Pancreas (tissue), 10 donors: ENCODE results near the gene MTX2. TPM values are rescaled to one million over a fixed set of nuclear protein-coding genes. Genes with fewer than 3 reads are reported as not detected.

Experiments
- ATAC-seq, 4 donors: fragments of 200-7000 bp; cut with Tn5 transposase; one replicate each; pipeline versions ENCODE4 v1.8.0 to v1.9.1; 2020; ENCODE audit warnings: mild to moderate bottlenecking in 4 of 4, moderate library complexity in 4 of 4
- DNase-seq, 6 donors: peaks; one replicate each; pipeline ENCODE4 v3.0.0-alpha.2; 2020
- FAIRE-seq: peaks from 2 replicates; lab custom pipeline; 2012; peaks lifted over from hg19 to GRCh38; lab: Jason Lieb, UNC
- H3K27ac ChIP-seq, 4 donors: fragments of 200-600 bp; sonication (generic); 1 replicate in 3 of 4; 2 replicates in 1 of 4; pipeline versions ENCODE4 v1.5.0 to v1.8.0; 2020
- H3K27me3 ChIP-seq, 4 donors: fragments of 200-600 bp; one replicate each; pipeline ENCODE4 v1.8.0; 2021
- H3K36me3 ChIP-seq, 3 donors: fragments of 200-600 bp; sonication (generic) in 1 of 3; one replicate each; pipeline versions ENCODE4 v1.5.0 to v1.8.0; 2020 to 2021
- H3K4me1 ChIP-seq, 3 donors: fragments of 200-600 bp; one replicate each; pipeline ENCODE4 v1.8.0; 2021
- H3K4me3 ChIP-seq, 4 donors: fragments of 200-600 bp; sonication (generic) in 2 of 4; one replicate each; pipeline versions ENCODE4 v1.5.0 to v1.8.0; 2020 to 2021
- H3K9me3 ChIP-seq, 4 donors: fragments of 200-600 bp; one replicate each; pipeline ENCODE4 v1.8.0; 2021
- CTCF ChIP-seq, 4 donors: fragments of 200-600 bp; sonication (generic) in 3 of 4; IDR thresholded peaks; one replicate each; pipeline versions ENCODE4 v1.5.0 to v1.8.0; 2021; ENCODE audit warnings: antibody characterized with exemption in 4 of 4
- WGBS, 2 donors: extraction: QIAGEN DNeasy Blood & Tissue Kit; methylation state at CpG; one replicate each; pipeline ENCODE4 v1.1.7; 2013; 5-methylcytosine and 5-hydroxymethylcytosine counted together
- intact Hi-C, 3 donors: fragments of 100-400 bp; cut with DNase I; formaldehyde crosslinking; loops; one replicate each; pipeline versions ENCODE4 v1.11.1 to v1.14.2; 2022
- polyA plus RNA-seq, 2 donors: library from polyadenylated mRNA; stranded (reverse); fragments of 200-250 nt; gene quantifications; one replicate each; pipeline ENCODE4 v1.2.3, GENCODE V29; 2013
- total RNA-seq, 6 donors: library from RNA; stranded (reverse); fragmentation: NEBNext Ultra II Directional in 4 of 6; extraction: Animal tissue kit (Norgen Biotek cat#: 25700) in 4 of 6; gene quantifications; one replicate each; pipeline versions ENCODE4 v1.2.1 to v1.2.4, GENCODE V29; 2021 to 2023
- donor health status: healthy with polysubstance abuse.
- donor health status: DM: no; HTN: no; CAD: no; lungs with moderate emphysema.
- donor health status: DM: no; HTN: no; CAD: no.
- donor health status: control.
- donor health status: control.
- donor health status: Bipolar disorder and iron deficiency.
- donor health status: DM: yes; HTN: yes; CAD: no.
- donor health status: DM: no; HTN: no; CAD: no.
- donor health status: DM: no; HTN: no; CAD: no.
- donor health status: DM: yes; HTN: yes; CAD: no.

The MTX2 gene
- total and polyA plus RNA-seq, 8 donors = 8.1 to 28.3 (median 10.5) TPM

- no peak for FAIRE-seq
- no peak overlapping the region for H3K27ac ChIP-seq
- 90 to 95% methylated on average over 4 of the region's 4 CpGs for WGBS, 2 donors
- no peak for DNase-seq
- intact Hi-C loops = no loop called here
- ATAC-seq = no peak
- H3K4me3 ChIP-seq = no peak overlapping the region
- no peaks in the 10 kb centered on the region for H3K27me3 ChIP-seq
- peaks cover 7 to 20% (median 9%) of the 10 kb centered on the region in 3 donors for H3K4me1 ChIP-seq
- H3K9me3 ChIP-seq = no peaks in the 10 kb centered on the region
- H3K36me3 ChIP-seq = no peaks in the 10 kb centered on the region
- no peak for TF ChIP-seq CTCF (IDR thresholded peaks at IDR 0.05)
Measured at GRCh38 chr2:176272870-176273459, 3.7 kb downstream of the MTX2 start.

DNA sequence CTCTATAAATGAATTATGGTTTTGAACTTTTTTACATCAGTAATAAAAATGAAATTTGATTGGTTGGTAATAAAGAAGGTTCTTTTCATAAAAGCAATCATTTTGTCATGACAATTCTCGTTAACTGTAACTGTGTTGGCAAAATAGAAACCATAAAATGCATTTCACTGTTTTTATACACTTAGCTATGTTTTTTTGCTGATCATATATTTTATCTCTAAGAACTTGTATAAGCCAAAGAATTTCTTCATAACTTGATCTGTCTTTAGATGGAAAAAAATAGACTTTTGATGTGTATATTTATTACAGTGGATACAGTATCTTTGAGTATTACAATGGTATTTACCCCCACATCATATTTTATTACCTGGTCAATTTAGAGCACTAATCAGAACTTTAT lies 9.7 kb downstream of the MTX2 start:
- Histone ChIP-seq H3K27ac (no peak overlapping the region), H3K4me1 (peaks cover 0 to under 1% (median 0%) of the 10 kb centered on the region in 3 donors), H3K9me3 (no peaks in the 10 kb centered on the region), H3K4me3 (no peak overlapping the region), H3K27me3 (no peaks in the 10 kb centered on the region), H3K36me3 (no peaks in the 10 kb centered on the region)
- FAIRE-seq (no peak), DNase-seq (no peak), ATAC-seq (no peak)
- 97 to 98% methylated on average over 1 of the region's 1 CpG for WGBS, 2 donors
- TF ChIP-seq CTCF (IDR thresholded peaks at IDR 0.05) = no peak
- intact Hi-C loops = no loop called here

DNA sequence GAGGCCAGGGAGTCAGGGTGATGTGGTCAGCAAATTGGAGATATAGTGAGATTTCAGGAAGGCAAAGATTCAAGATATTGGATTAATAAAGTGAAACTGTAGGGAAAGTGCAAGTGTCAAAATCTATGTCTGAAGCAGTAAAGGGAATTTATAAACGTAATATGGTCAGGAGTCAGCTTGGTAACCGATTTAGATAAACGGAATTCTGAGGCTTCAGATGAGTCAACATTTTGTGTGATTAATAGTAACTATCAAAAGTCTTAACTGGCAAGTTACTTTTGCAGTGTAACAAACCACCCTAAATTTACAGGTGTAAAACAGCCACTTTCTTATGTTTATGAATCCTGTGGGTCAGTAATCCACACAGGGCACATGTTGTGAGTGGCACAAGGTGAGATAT lies 10.9 kb downstream of the MTX2 start:
- intact Hi-C loops = no loop called here
- no peak for DNase-seq
- TF ChIP-seq CTCF (IDR thresholded peaks at IDR 0.05) = no peak
- ATAC-seq = no peak
- no peaks in the 10 kb centered on the region for H3K27me3 ChIP-seq
- 86% methylated on average over 3 of the region's 3 CpGs for WGBS, 2 donors
- H3K36me3 ChIP-seq = no peaks in the 10 kb centered on the region
- H3K4me3 ChIP-seq = no peak overlapping the region
- no peaks in the 10 kb centered on the region for H3K4me1 ChIP-seq
- H3K27ac ChIP-seq = no peak overlapping the region
- no peak for FAIRE-seq
- no peaks in the 10 kb centered on the region for H3K9me3 ChIP-seq

GRCh38 chr2:176280867-176281658 lies 11.8 kb downstream of the MTX2 start:
- intact Hi-C loops = no loop called here
- no peaks in the 10 kb centered on the region for H3K36me3 ChIP-seq
- H3K4me3 ChIP-seq = no peak overlapping the region
- no peak overlapping the region for H3K27ac ChIP-seq
- TF ChIP-seq CTCF (IDR thresholded peaks at IDR 0.05) = no peak
- no peak for ATAC-seq
- no peak for DNase-seq
- 92 to 97% methylated on average over 3 of the region's 3 CpGs for WGBS, 2 donors
- no peak for FAIRE-seq
- H3K27me3 ChIP-seq = no peaks in the 10 kb centered on the region
- H3K9me3 ChIP-seq = no peaks in the 10 kb centered on the region
- no peaks in the 10 kb centered on the region for H3K4me1 ChIP-seq
